ENCODE results near the gene KIFAP3. TPM values are rescaled to one million over a fixed set of nuclear protein-coding genes. Genes with fewer than 3 reads are reported as not detected.
"Not testable (repeated sequence)": the region's sequence is repeated elsewhere in the genome, so short reads cannot be mapped to it uniquely, and the experiment has no call there.

The KIFAP3 gene
- total and polyA plus RNA-seq, 9 donors, result 16.1 to 35.5 (median 31.4) TPM

DNA sequence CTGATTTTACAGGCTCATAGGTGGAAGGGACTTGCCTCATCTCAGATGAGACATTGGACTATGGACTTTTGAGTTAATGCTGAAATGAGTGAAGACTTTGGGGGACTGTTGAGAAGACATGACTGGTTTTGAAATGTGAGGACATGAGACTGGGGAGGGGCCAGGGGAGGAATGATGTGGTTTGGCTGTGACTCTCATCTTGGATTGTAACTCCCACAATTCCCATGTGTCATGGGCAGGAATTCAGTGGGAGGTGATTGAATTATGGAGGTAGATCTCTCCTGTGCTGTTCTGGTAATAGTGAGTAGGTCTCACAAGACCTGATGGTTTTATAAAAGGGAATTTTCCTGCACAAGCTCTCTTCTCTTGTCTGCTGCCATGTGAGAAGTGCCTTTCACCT lies 201.6 kb downstream of the KIFAP3 start:
- Histone ChIP-seq H3K27me3 (no peaks in the 10 kb centered on the region), H3K9me3 (no peaks in the 10 kb centered on the region), H3K27ac (no peak overlapping the region), H3K4me3 (no peak overlapping the region), H3K4me1 (ENCODE audit: insufficient read depth) (no peaks in the 10 kb centered on the region), H3K36me3 (no peaks in the 10 kb centered on the region)
- no peak for DNase-seq
- TF ChIP-seq CTCF (IDR thresholded peaks at IDR 0.05), result no peak
- TF ChIP-seq EP300 (IDR thresholded peaks at IDR 0.05), result no peak
- no peak for TF ChIP-seq POLR2A (IDR thresholded peaks at IDR 0.05)
- intact Hi-C loops (cut with DNase I), result no loop called here

DNA sequence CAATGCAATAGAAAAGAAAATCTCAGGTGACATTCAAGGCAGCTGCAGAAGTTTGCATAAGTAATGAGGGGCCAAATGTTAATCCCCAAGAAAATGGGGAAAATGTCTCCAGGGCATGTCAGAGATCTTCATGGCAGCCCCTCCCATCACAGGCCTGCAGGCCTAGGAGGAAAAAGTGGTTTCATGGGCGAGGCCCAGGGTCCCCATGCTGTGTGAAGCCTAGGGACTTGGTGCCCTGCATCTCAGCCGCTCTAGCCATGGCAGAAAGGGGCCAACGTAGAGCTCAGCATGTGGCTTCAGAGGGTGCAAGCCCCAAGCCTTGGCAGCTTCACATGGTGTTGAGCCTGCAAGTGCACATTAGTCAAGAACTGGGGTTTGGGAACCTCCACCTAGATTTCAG lies 202.5 kb downstream of the KIFAP3 start:
- H3K4me3 ChIP-seq; intact Hi-C loops (cut with DNase I); H3K27me3 ChIP-seq; H3K27ac ChIP-seq; H3K4me1 ChIP-seq (ENCODE audit: insufficient read depth); H3K9me3 ChIP-seq; DNase-seq; H3K36me3 ChIP-seq: not testable (repeated sequence)
- WGBS, 3 donors, result 97 to 100% (median 98%) methylated on average over 3 of the region's 3 CpGs

Small RNAs within 50 kb of the gene (small RNA-seq; reads per million reads assigned to genes)
- not detected for gene MRPS10P1

Other genes starting within 250 kb of the KIFAP3 start
- gene SCYL3, start 180.8 kb downstream of the KIFAP3 start, total RNA-seq, result 10 to 100 TPM in 4 of 7 donors, 1 to 10 TPM in 3; 6.3 to 15.3 (median 10.9) TPM
- 1 to 10 TPM; 6.9 to 7.3 TPM for gene SCYL3, start 180.8 kb downstream of the KIFAP3 start, polyA plus RNA-seq
- not detected for gene NTMT2, start 71.3 kb upstream of the KIFAP3 start, total RNA-seq
- gene NTMT2, start 71.3 kb upstream of the KIFAP3 start, polyA plus RNA-seq, result not detected